ENCODE data around the gene LIN28B.

DNA sequence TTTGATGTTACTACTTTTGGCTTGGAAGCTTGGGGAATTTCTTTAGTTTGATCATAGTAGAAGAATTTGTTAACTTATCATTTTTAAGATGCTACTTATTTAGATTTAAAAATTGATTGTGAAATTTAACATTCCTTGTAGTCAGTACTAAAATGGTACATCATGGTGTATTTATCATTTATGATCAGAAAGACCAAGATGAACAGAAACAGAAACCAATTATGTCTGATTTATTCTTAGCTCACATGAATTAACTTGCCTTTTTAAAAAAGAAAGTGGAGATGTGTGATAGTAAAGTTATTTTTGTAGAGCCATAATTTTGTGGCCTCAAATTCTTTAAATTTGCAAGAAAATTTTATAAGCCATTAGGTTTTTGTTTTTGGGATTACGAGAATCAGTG, 77.6 kb downstream of the LIN28B start:
- TF ChIP-seq, protein P1, sequence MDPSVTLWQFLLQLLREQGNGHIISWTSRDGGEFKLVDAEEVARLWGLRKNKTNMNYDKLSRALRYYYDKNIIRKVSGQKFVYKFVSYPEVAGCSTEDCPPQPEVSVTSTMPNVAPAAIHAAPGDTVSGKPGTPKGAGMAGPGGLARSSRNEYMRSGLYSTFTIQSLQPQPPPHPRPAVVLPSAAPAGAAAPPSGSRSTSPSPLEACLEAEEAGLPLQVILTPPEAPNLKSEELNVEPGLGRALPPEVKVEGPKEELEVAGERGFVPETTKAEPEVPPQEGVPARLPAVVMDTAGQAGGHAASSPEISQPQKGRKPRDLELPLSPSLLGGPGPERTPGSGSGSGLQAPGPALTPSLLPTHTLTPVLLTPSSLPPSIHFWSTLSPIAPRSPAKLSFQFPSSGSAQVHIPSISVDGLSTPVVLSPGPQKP (IDR thresholded peaks at IDR 0.05; ENCODE audit: borderline replicate concordance, low read depth, low read length): no peak
- TF ChIP-seq, protein P2, sequence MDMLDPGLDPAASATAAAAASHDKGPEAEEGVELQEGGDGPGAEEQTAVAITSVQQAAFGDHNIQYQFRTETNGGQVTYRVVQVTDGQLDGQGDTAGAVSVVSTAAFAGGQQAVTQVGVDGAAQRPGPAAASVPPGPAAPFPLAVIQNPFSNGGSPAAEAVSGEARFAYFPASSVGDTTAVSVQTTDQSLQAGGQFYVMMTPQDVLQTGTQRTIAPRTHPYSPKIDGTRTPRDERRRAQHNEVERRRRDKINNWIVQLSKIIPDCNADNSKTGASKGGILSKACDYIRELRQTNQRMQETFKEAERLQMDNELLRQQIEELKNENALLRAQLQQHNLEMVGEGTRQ (IDR thresholded peaks at IDR 0.05; ENCODE audit: low read depth, low read length): no peak
- TF ChIP-seq BHLHE40 (IDR thresholded peaks at IDR 0.05; ENCODE audit: low read depth, low read length) (no peak), FOS (IDR thresholded peaks at IDR 0.05; ENCODE audit: low read depth, low read length) (no peak), RFX5 (IDR thresholded peaks at IDR 0.05; ENCODE audit: low read depth, low read length) (no peak)
- TF ChIP-seq, protein P3, sequence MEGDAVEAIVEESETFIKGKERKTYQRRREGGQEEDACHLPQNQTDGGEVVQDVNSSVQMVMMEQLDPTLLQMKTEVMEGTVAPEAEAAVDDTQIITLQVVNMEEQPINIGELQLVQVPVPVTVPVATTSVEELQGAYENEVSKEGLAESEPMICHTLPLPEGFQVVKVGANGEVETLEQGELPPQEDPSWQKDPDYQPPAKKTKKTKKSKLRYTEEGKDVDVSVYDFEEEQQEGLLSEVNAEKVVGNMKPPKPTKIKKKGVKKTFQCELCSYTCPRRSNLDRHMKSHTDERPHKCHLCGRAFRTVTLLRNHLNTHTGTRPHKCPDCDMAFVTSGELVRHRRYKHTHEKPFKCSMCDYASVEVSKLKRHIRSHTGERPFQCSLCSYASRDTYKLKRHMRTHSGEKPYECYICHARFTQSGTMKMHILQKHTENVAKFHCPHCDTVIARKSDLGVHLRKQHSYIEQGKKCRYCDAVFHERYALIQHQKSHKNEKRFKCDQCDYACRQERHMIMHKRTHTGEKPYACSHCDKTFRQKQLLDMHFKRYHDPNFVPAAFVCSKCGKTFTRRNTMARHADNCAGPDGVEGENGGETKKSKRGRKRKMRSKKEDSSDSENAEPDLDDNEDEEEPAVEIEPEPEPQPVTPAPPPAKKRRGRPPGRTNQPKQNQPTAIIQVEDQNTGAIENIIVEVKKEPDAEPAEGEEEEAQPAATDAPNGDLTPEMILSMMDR (conservative IDR thresholded peaks at IDR 0.05; ENCODE audit: low read depth, low read length): no peak
